Retinal pigment epithelial cell (primary cell): ENCODE measurements around the gene SEMA3B.

Experiments used
- DNase-seq: peaks from one replicate; pipeline ENCODE4 v3.0.0-alpha.2; 2010; ENCODE audit warnings: low read depth
- H3K4me3 ChIP-seq: 2 replicates; pipeline ENCODE4 v1.5.1; 2011; ENCODE audit warnings: mild to moderate bottlenecking, low read length, control low read depth, moderate library complexity
- TF ChIP-seq, protein P1 (sequence below): conservative IDR thresholded peaks from 2 replicates; pipeline ENCODE4 v1.5.1; 2011; ENCODE audit warnings: low read depth, low read length, control low read depth, inconsistent platforms

The SEMA3B gene

DNA sequence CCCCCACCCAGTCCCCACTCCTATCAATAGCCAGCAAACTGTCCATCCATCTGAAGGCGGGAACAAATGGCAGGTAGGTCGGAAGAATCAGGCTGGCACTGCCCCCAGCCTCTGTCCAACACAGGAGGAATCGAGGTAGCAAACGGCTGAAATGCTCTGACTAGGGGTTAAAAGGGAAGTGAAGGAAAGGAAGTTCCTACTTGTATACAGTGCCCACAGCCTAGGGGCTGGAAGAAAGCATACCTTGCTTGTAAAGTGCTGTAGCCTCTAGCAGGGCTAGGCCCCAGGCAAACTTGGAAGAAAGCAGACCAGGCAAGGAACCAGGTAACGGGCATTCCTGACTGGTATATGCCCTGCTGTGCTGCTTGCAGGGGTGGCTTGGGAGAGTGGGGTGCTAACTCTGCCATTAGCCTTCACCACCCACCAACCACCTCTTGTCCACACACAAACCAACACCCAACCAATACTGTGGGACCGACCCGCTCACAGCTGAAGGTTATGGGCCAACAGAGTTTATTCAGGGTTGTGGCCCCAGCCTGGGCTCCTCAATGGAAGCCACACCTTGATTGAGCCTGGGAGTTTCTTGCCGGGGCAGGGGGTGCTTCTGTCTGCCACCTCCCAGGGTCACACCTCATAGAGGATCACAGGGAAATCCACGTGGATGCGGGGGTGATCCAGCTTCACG, 56.7 kb downstream of the SEMA3B start:
- H3K4me3 ChIP-seq = no peak overlapping the region
- TF ChIP-seq, protein P1, sequence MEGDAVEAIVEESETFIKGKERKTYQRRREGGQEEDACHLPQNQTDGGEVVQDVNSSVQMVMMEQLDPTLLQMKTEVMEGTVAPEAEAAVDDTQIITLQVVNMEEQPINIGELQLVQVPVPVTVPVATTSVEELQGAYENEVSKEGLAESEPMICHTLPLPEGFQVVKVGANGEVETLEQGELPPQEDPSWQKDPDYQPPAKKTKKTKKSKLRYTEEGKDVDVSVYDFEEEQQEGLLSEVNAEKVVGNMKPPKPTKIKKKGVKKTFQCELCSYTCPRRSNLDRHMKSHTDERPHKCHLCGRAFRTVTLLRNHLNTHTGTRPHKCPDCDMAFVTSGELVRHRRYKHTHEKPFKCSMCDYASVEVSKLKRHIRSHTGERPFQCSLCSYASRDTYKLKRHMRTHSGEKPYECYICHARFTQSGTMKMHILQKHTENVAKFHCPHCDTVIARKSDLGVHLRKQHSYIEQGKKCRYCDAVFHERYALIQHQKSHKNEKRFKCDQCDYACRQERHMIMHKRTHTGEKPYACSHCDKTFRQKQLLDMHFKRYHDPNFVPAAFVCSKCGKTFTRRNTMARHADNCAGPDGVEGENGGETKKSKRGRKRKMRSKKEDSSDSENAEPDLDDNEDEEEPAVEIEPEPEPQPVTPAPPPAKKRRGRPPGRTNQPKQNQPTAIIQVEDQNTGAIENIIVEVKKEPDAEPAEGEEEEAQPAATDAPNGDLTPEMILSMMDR = no peak
- no peak for DNase-seq

DNA sequence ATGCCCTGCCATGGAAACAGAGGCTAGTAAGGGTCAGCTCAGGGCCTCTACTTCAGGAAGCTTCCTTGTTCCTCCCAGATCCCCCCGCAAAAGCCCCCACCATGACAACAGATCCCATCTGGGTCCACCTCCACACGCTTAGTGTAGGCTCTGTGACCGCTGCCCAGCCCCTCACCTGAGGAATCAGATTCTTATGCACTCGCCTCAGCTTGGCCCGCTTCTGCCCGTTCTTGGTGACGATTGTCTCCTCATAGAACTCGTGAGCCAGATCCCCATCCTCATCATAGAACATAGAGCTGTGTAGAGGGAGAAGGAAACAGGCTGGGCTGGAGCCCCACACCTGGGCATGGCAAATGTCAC, 57.2 kb downstream of the SEMA3B start:
- DNase-seq = no peak
- no peak overlapping the region for H3K4me3 ChIP-seq
- TF ChIP-seq, protein P1 = no peak

DNA sequence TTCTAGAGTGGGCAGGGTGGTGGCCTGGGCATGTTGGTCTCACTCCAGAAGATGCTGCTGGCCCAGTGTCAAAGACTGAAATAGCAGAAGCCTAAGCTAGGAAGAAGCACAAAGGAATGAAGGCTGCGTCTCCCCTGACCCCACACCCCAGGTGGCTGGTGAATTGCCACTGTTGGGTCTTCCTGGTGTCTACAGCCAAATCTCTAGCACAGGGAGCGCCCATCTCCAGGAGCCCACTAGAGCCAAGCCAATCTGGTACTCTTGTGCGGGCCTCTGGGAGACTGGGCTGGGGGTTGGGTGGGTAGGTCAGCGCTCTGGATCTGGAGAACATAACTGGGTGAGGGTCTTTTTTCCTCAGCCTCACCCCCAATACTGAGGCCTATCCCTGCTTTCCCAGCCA, 58.2 kb downstream of the SEMA3B start:
- TF ChIP-seq, protein P1 = no peak
- H3K4me3 ChIP-seq = peak overlapping the region; percentile 86
- no peak for DNase-seq
